H1 (cell line): ENCODE measurements around the gene CDCA3. TPM values are rescaled to one million over a fixed set of nuclear protein-coding genes. Genes with fewer than 3 reads are reported as not detected.

Source experiments
- CTCF ChIA-PET: fragments of 300-600 bp; sonication (Branson Sonifier 250); formaldehyde crosslinking; loops from one replicate; lab custom pipeline; 2021; ENCODE audit not compliant: partially characterized antibody; lab: Charles Lee
- POLR2A ChIA-PET: fragments of 300-600 bp; sonication (Branson Sonifier 250); formaldehyde crosslinking; loops from one replicate; lab custom pipeline; 2021; ENCODE audit warnings: inconsistent platforms; ENCODE audit not compliant: partially characterized antibody; lab: Charles Lee
- DNase-seq, 2 experiments: peaks; one replicate each; pipeline versions ENCODE4 v3.0.0 to v3.0.0-alpha.2; 2010 to 2022; ENCODE audit warnings: low spot score in 2 of 2, low read depth in 1 of 2, mixed read lengths in 1 of 2
- FAIRE-seq: peaks from 2 replicates; lab custom pipeline; 2011; peaks lifted over from hg19 to GRCh38; lab: Jason Lieb, UNC
- H2AFZ ChIP-seq: 2 replicates; pipeline ENCODE4 v1.8.1; 2012; ENCODE audit warnings: low read length, inconsistent platforms
- H2AK5ac ChIP-seq: 2 replicates; pipeline ENCODE4 v1.6.1; 2013; ENCODE audit warnings: low read depth, low read length
- H2BK120ac ChIP-seq: replicated peaks from 2 replicates; pipeline ENCODE3; 2013; ENCODE audit warnings: low read depth, low read length, inconsistent platforms
- H2BK12ac ChIP-seq: 2 replicates; pipeline ENCODE4 v1.6.1; 2013; ENCODE audit warnings: low read depth, low read length
- H2BK15ac ChIP-seq: 2 replicates; pipeline ENCODE4 v1.6.1; 2013; ENCODE audit warnings: low read length
- H2BK20ac ChIP-seq: 2 replicates; pipeline ENCODE4 v1.6.1; 2013; ENCODE audit warnings: low read length
- H2BK5ac ChIP-seq: 2 replicates; pipeline ENCODE4 v1.6.1; 2013; ENCODE audit warnings: low read depth, low read length
- H3K14ac ChIP-seq: 2 replicates; pipeline ENCODE4 v1.6.1; 2013; ENCODE audit warnings: inconsistent platforms; ENCODE audit not compliant: insufficient read length
- H3K18ac ChIP-seq: 2 replicates; pipeline ENCODE4 v1.6.1; 2013; ENCODE audit warnings: low read length; ENCODE audit errors: extremely low read depth
- H3K23ac ChIP-seq: 2 replicates; pipeline ENCODE4 v1.6.1; 2013; ENCODE audit warnings: inconsistent platforms; ENCODE audit not compliant: insufficient read length
- H3K23me2 ChIP-seq: 2 replicates; pipeline ENCODE4 v1.6.1; 2013; ENCODE audit warnings: low read depth, low read length
- H3K27ac ChIP-seq: 2 replicates; pipeline ENCODE4 v1.6.1; 2011; ENCODE audit warnings: low read depth, low read length, inconsistent platforms
- H3K27me3 ChIP-seq, 4 experiments: replicated peaks in 1 of 4; 1 replicate in 1 of 4; 2 replicates in 3 of 4; pipeline versions ENCODE4 v1.6.1 to v1.8.1; 2011 to 2013; ENCODE audit warnings: low read length in 3 of 4, mild to moderate bottlenecking in 3 of 4, inconsistent platforms in 2 of 4, mixed read lengths in 2 of 4, moderate library complexity in 1 of 4; ENCODE audit not compliant: control insufficient read depth in 3 of 4, insufficient read depth in 3 of 4; ENCODE audit errors: extremely low read depth in 1 of 4
- H3K36me3 ChIP-seq, 4 experiments: 2 replicates each; pipeline versions ENCODE4 v1.6.1 to v1.8.1; 2011 to 2013; ENCODE audit warnings: mild to moderate bottlenecking in 4 of 4, low read length in 3 of 4, moderate library complexity in 2 of 4, control low read depth in 1 of 4, inconsistent platforms in 1 of 4; ENCODE audit not compliant: insufficient read depth in 4 of 4, control insufficient read depth in 2 of 4
- H3K4ac ChIP-seq: replicated peaks from 2 replicates; pipeline ENCODE3; 2013; ENCODE audit warnings: low read length, low read depth, mixed read lengths, inconsistent platforms; ENCODE audit not compliant: insufficient read length
- H3K4me1 ChIP-seq, 4 experiments: replicated peaks in 1 of 4; 1 replicate in 1 of 4; 2 replicates in 3 of 4; pipeline versions ENCODE4 v1.6.1 to v1.8.1; 2011 to 2013; ENCODE audit warnings: low read length in 3 of 4, inconsistent platforms in 2 of 4, mixed read lengths in 1 of 4; ENCODE audit not compliant: insufficient read depth in 4 of 4, control insufficient read depth in 3 of 4
- H3K4me2 ChIP-seq, 2 experiments: 2 replicates each; pipeline versions ENCODE4 v1.6.1 to v1.8.1; 2011 to 2013; ENCODE audit warnings: low read depth in 2 of 2, low read length in 2 of 2, control low read depth in 1 of 2, inconsistent platforms in 1 of 2, mild to moderate bottlenecking in 1 of 2; ENCODE audit not compliant: insufficient read depth in 1 of 2
- H3K4me3 ChIP-seq, 4 experiments: fragments of 200-600, 300-600 bp in 1 of 4; sonication (generic), shearing (Covaris generic), sonication (Bioruptor Twin) in 1 of 4; 2 replicates each; pipeline versions ENCODE4 v1.5.1 to v1.8.1; 2011 to 2016; ENCODE audit warnings: low read length in 4 of 4, low read depth in 3 of 4, control low read depth in 2 of 4, inconsistent platforms in 2 of 4, mild to moderate bottlenecking in 2 of 4, mixed read lengths in 1 of 4, moderate library complexity in 1 of 4; ENCODE audit not compliant: insufficient read depth in 2 of 4; ENCODE audit errors: extremely low read depth in 1 of 4
- H3K56ac ChIP-seq: replicated peaks from 2 replicates; pipeline ENCODE3; 2013; ENCODE audit warnings: low read depth, mild to moderate bottlenecking, mixed read lengths, low read length, inconsistent platforms; ENCODE audit not compliant: insufficient read length
- H3K79me1 ChIP-seq: 2 replicates; pipeline ENCODE4 v1.6.1; 2013; ENCODE audit warnings: low read depth, low read length, control low read depth
- H3K79me2 ChIP-seq, 2 experiments: 2 replicates each; pipeline versions ENCODE4 v1.6.1 to v1.8.1; 2012 to 2013; ENCODE audit warnings: low read length in 2 of 2, mild to moderate bottlenecking in 2 of 2, inconsistent platforms in 1 of 2; ENCODE audit not compliant: insufficient read depth in 2 of 2, control insufficient read depth in 1 of 2
- H3K9ac ChIP-seq, 4 experiments: replicated peaks in 1 of 4; 1 replicate in 1 of 4; 2 replicates in 3 of 4; pipeline versions ENCODE4 v1.6.1 to v1.8.1; 2011 to 2013; ENCODE audit warnings: low read depth in 3 of 4, low read length in 3 of 4, control low read depth in 2 of 4, mild to moderate bottlenecking in 2 of 4, moderate library complexity in 2 of 4, inconsistent platforms in 1 of 4; ENCODE audit errors: extremely low read depth in 1 of 4
- H3K9me3 ChIP-seq, 2 experiments: 2 replicates each; pipeline versions ENCODE4 v1.6.1 to v1.8.1; 2012 to 2013; ENCODE audit warnings: mild to moderate bottlenecking in 2 of 2, moderate library complexity in 2 of 2, control low read depth in 1 of 2, inconsistent platforms in 1 of 2, low read depth in 1 of 2, low read length in 1 of 2, mixed read lengths in 1 of 2; ENCODE audit not compliant: insufficient read depth in 2 of 2
- H4K20me1 ChIP-seq, 2 experiments: replicated peaks in 1 of 2; 2 replicates each; pipeline versions ENCODE3 to v1.8.1; 2011 to 2013; ENCODE audit warnings: inconsistent platforms in 2 of 2, low read length in 2 of 2, mild to moderate bottlenecking in 1 of 2; ENCODE audit not compliant: insufficient read depth in 2 of 2, control insufficient read depth in 1 of 2
- H4K5ac ChIP-seq: 2 replicates; pipeline ENCODE4 v1.6.1; 2013; ENCODE audit warnings: low read length, low read depth, mixed read lengths, inconsistent platforms; ENCODE audit not compliant: insufficient read length
- H4K8ac ChIP-seq: 2 replicates; pipeline ENCODE4 v1.8.0; 2013; ENCODE audit warnings: mild to moderate bottlenecking, moderate library complexity, low read length, inconsistent platforms; ENCODE audit not compliant: insufficient read depth; ENCODE audit errors: extremely low read depth
- H4K91ac ChIP-seq: replicated peaks from 2 replicates; pipeline ENCODE3; 2013; ENCODE audit warnings: low read length, mixed read lengths, inconsistent platforms; ENCODE audit not compliant: insufficient read length
- BACH1 ChIP-seq: IDR thresholded peaks from 2 replicates; pipeline ENCODE4 v1.6.1; 2012; ENCODE audit warnings: low read length, improper control_type of control experiment
- CBX8 ChIP-seq: fragments of 300-800, 300-1000 bp; sonication (generic); IDR thresholded peaks from 2 replicates; pipeline ENCODE4 v1.7.1; 2016; ENCODE audit warnings: low read depth, low read length, borderline replicate concordance
- CEBPB ChIP-seq: IDR thresholded peaks from 2 replicates; pipeline ENCODE4 v1.6.1; 2012; ENCODE audit warnings: low read depth, low read length
- CREB1 ChIP-seq: IDR thresholded peaks from 2 replicates; pipeline ENCODE4 v1.6.1; 2012; ENCODE audit warnings: inconsistent platforms
- FOSL1 ChIP-seq: IDR thresholded peaks from 2 replicates; pipeline ENCODE4 v1.6.1; 2011; ENCODE audit warnings: mild to moderate bottlenecking, low read depth, low read length, moderate library complexity; ENCODE audit not compliant: insufficient read depth
- PHF8 ChIP-seq: fragments of 200-600 bp; sonication (generic); conservative IDR thresholded peaks from 2 replicates; pipeline ENCODE4 v1.7.1; 2012; ENCODE audit warnings: low read depth, mild to moderate bottlenecking, inconsistent platforms, low read length, moderate library complexity
- POLR2AphosphoS5 ChIP-seq: IDR thresholded peaks from 2 replicates; pipeline ENCODE4 v1.6.1; 2011; ENCODE audit warnings: low read depth, low read length
- RAD21 ChIP-seq, 2 experiments: IDR thresholded peaks in 1 of 2; conservative IDR thresholded peaks in 1 of 2; 2 replicates each; pipeline ENCODE4 v1.6.1; 2011; ENCODE audit warnings: low read depth in 2 of 2, low read length in 2 of 2, improper control_type of control experiment in 1 of 2, inconsistent platforms in 1 of 2, mild to moderate bottlenecking in 1 of 2, moderate library complexity in 1 of 2
- SIRT6 ChIP-seq: IDR thresholded peaks from one replicate; pipeline ENCODE4 v1.7.1; 2012; ENCODE audit warnings: low read length, inconsistent platforms
- SIX5 ChIP-seq: IDR thresholded peaks from 2 replicates; pipeline ENCODE4 v1.6.1; 2011; ENCODE audit warnings: mild to moderate bottlenecking, low read depth, low read length
- SP4 ChIP-seq: IDR thresholded peaks from 2 replicates; pipeline ENCODE4 v1.6.1; 2012; ENCODE audit warnings: low read length, inconsistent platforms
- SRF ChIP-seq: IDR thresholded peaks from 2 replicates; pipeline ENCODE4 v1.6.1; 2011; ENCODE audit warnings: mild to moderate bottlenecking, low read depth, low read length, moderate library complexity
- WGBS, 2 experiments: shearing (Covaris generic) in 1 of 2; methylation state at CpG; one replicate each; pipeline versions ENCODE4 v1.1.6 to v1.1.7; 2013 to 2015; ENCODE audit warnings: low lambda C conversion rate in 2 of 2, mixed read lengths in 2 of 2, inconsistent platforms in 1 of 2, low coverage in 1 of 2, missing lambda C conversion rate in 1 of 2; ENCODE audit not compliant: insufficient replicate concordance in 2 of 2, insufficient coverage in 1 of 2, insufficient read length in 1 of 2; ENCODE audit errors: extremely low coverage in 1 of 2, missing lambda C conversion rate in 1 of 2; 5-methylcytosine and 5-hydroxymethylcytosine counted together
- polyA plus RNA-seq, 7 experiments: library from polyadenylated mRNA; depleted of rRNA in 3 of 7; stranded (reverse) in 5 of 7; unstranded in 2 of 7; fragments of >200 nt in 5 of 7; fragments of 200-250 nt in 2 of 7; gene quantifications; 1 replicate in 5 of 7; 2 replicates in 1 of 7; 4 replicates in 1 of 7; pipeline versions ENCODE4 v1.2.1 to v1.2.3, GENCODE V29; 2011 to 2013; ENCODE audit warnings: missing spikeins in 2 of 7, mixed read lengths in 2 of 7
- total RNA-seq: library from RNA; stranded (reverse); fragmentation: NEBNext Ultra II Directional; extraction: Animal tissue kit (Norgen Biotek cat#: 25700); gene quantifications from 2 replicates; pipeline ENCODE4 v1.2.1, GENCODE V29; 2021
- TF ChIP-seq, protein P1 (sequence below): IDR thresholded peaks from 2 replicates; pipeline ENCODE4 v1.6.1; 2011; ENCODE audit warnings: low read length, improper control_type of control experiment

CDCA3 gene
- total and polyA plus RNA-seq, 2 of the 8 experiments (the other 6 are each of a cell fraction or from before 2014, with no cell fraction given), result 47.7 to 71.2 TPM

DNA sequence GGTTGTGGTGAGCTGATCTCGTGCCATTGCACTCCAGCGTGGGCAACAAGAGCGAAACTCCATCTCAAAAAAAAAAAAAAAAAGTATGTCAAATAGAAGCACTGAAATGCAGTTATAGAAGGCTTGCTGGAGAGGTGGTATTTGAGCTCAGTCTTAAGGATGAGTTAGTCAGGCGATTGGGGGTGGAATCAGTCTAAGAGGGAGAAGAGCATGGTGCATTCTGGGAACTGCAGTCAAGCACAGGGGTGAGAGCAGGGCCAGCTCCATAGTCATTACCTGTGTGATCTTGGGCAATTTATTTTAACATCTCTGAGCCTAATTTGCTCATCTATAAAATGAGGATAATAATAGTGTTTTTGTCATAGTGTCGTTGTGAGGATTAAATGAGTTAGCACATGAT is 16.2 kb downstream of the CDCA3 start:
- Histone ChIP-seq H3K23me2 (no peaks in the 10 kb centered on the region), H3K9ac (no peak overlapping the region), H2BK5ac (no peak overlapping the region), H3K4me2 (no peak overlapping the region), H2BK20ac (no peak overlapping the region), H4K91ac (no peak overlapping the region), H3K23ac (no peak overlapping the region), H2AFZ (no peak overlapping the region), H4K20me1 (peaks cover 8 to 9% of the 10 kb centered on the region in 2 experiments), H3K4ac (no peak overlapping the region), H3K56ac (no peak overlapping the region), H2BK15ac (no peak overlapping the region), H2BK120ac (no peak overlapping the region), H2BK12ac (no peak overlapping the region), H3K27ac (no peak overlapping the region), H3K18ac (no peak overlapping the region), H3K79me1 (peaks cover 4% of the 10 kb centered on the region), H3K27me3 (no peaks in the 10 kb centered on the region), H3K4me1 (peaks cover 0 to 6% (median 1%) of the 10 kb centered on the region in 4 experiments; a peak in 5 of 7 replicates), H2AK5ac (no peak overlapping the region), H3K36me3 (peaks cover 27 to 70% (median 54%) of the 10 kb centered on the region in 4 experiments), H4K8ac (no peak overlapping the region), H3K14ac (no peak overlapping the region), H3K9me3 (no peaks in the 10 kb centered on the region), H3K79me2 (peaks cover 0 to 3% of the 10 kb centered on the region in 2 experiments; a peak in 1 of 4 replicates), H3K4me3 (no peak overlapping the region), H4K5ac (no peak overlapping the region)
- WGBS, 2 experiments, result 92% methylated on average over 5 of the region's 5 CpGs; no CpG with 5 or more reads in 1 of the 2 experiments
- no peak for TF ChIP-seq CBX8
- TF ChIP-seq RAD21 (IDR thresholded peaks at IDR 0.05 in 1 of 2, conservative IDR thresholded peaks at IDR 0.05 in 1 of 2; ENCODE audit: low read depth in 2 of 2, low read length in 2 of 2), result no peak
- no peak for TF ChIP-seq SP4
- no peak for TF ChIP-seq SIRT6
- TF ChIP-seq, protein P1, sequence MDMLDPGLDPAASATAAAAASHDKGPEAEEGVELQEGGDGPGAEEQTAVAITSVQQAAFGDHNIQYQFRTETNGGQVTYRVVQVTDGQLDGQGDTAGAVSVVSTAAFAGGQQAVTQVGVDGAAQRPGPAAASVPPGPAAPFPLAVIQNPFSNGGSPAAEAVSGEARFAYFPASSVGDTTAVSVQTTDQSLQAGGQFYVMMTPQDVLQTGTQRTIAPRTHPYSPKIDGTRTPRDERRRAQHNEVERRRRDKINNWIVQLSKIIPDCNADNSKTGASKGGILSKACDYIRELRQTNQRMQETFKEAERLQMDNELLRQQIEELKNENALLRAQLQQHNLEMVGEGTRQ, result no peak
- TF ChIP-seq CREB1, result no peak
- TF ChIP-seq BACH1, result no peak
- no peak for TF ChIP-seq CEBPB
- TF ChIP-seq POLR2AphosphoS5, result no peak
- no peak for TF ChIP-seq PHF8
- TF ChIP-seq SIX5, result no peak
- TF ChIP-seq FOSL1, result no peak
- TF ChIP-seq SRF, result no peak
- POLR2A ChIA-PET, result interaction anchor here (0.6 to 27.1 kb wide), 14 partner anchors 3 to 247 kb away, joined by 3 to 588 read pairs (median 4); partner anchors contain the start of genes C12orf57, CDCA3, GNB3 and GPR162
- DNase-seq, result no peak
- CTCF ChIA-PET, result interaction anchor here (0.8 to 23.7 kb wide), 25 partner anchors 10 to 339 kb away, joined by 3 to 532 read pairs (median 6); partner anchors contain the start of genes CD4, CDCA3, COPS7A and GNB3
- no peak for FAIRE-seq
